GM12878 (cell line): ENCODE data around the gene PIPOX.

ENCODE experiments used
- CREB1 ChIP-seq: IDR thresholded peaks from 2 replicates; pipeline ENCODE4 v1.6.1; 2012; ENCODE audit warnings: low read depth, mild to moderate bottlenecking, inconsistent platforms
- REST ChIP-seq: IDR thresholded peaks from 2 replicates; pipeline ENCODE4 v1.6.1; 2012; ENCODE audit warnings: mild to moderate bottlenecking, low read depth, low read length

- no peak for TF ChIP-seq CREB1
- TF ChIP-seq REST: no peak
These were observed 7.2 kb downstream of the PIPOX start for GRCh38 chr17:29050176-29050575.
